ENCODE measurements around the gene OLAH.

OLAH gene

GRCh38 chr10:15037691-15038090 lies 6.1 kb upstream of the OLAH start:
- WGBS, 2 experiments (ENCODE audit: insufficient coverage in 2 of 2), result 91 to 94% methylated on average over 3 to 4 of the region's 4 CpGs
- Histone ChIP-seq H3K27ac (ENCODE audit: low read depth, low read length, severe bottlenecking) (no peak overlapping the region), H3K9me3 (ENCODE audit: control insufficient read depth, low read length) (peaks cover 4% of the 10 kb centered on the region), H3K36me3 (ENCODE audit: control insufficient read depth, insufficient read depth, low read length) (no peaks in the 10 kb centered on the region), H3K4me1 (ENCODE audit: control insufficient read depth, insufficient read depth, low read length, poor library complexity, severe bottlenecking) (no peaks in the 10 kb centered on the region), H3K4me3 (ENCODE audit: extremely low read depth, insufficient read depth, low read length, poor library complexity, severe bottlenecking) (no peak overlapping the region)

- H3K9me3 ChIP-seq (ENCODE audit: control insufficient read depth, low read length), result peaks cover 4% of the 10 kb centered on the region
- no peaks in the 10 kb centered on the region for H3K4me1 ChIP-seq (ENCODE audit: control insufficient read depth, insufficient read depth, low read length, poor library complexity, severe bottlenecking)
- no peak overlapping the region for H3K27ac ChIP-seq (ENCODE audit: low read depth, low read length, severe bottlenecking)
- H3K4me3 ChIP-seq (ENCODE audit: extremely low read depth, insufficient read depth, low read length, poor library complexity, severe bottlenecking), result no peak overlapping the region
- no peaks in the 10 kb centered on the region for H3K36me3 ChIP-seq (ENCODE audit: control insufficient read depth, insufficient read depth, low read length)
- WGBS, 2 experiments (ENCODE audit: insufficient coverage in 2 of 2), result 89 to 92% methylated on average over 6 to 7 of the region's 10 CpGs
Observed at GRCh38 chr10:15038416-15038815, 5.3 kb upstream of the OLAH start.

- H3K27ac ChIP-seq (ENCODE audit: low read depth, low read length, severe bottlenecking), result no peak overlapping the region
- no peaks in the 10 kb centered on the region for H3K36me3 ChIP-seq (ENCODE audit: control insufficient read depth, insufficient read depth, low read length)
- H3K4me3 ChIP-seq (ENCODE audit: extremely low read depth, insufficient read depth, low read length, poor library complexity, severe bottlenecking), result no peak overlapping the region
- 78 to 100% methylated on average over 1 of the region's 1 CpG for WGBS, 2 experiments (ENCODE audit: insufficient coverage in 2 of 2)
- no peaks in the 10 kb centered on the region for H3K9me3 ChIP-seq (ENCODE audit: control insufficient read depth, low read length)
- H3K4me1 ChIP-seq (ENCODE audit: control insufficient read depth, insufficient read depth, low read length, poor library complexity, severe bottlenecking), result no peaks in the 10 kb centered on the region
Observed at GRCh38 chr10:15045380-15045779, 1.6 kb downstream of the OLAH start.

- H3K36me3 ChIP-seq (ENCODE audit: control insufficient read depth, insufficient read depth, low read length), result no peaks in the 10 kb centered on the region
- 84% methylated on average over 3 of the region's 5 CpGs; no CpG with 5 or more reads in 1 of the 2 experiments for WGBS, 2 experiments (ENCODE audit: insufficient coverage in 2 of 2)
- no peak overlapping the region for H3K27ac ChIP-seq (ENCODE audit: low read depth, low read length, severe bottlenecking)
- no peaks in the 10 kb centered on the region for H3K4me1 ChIP-seq (ENCODE audit: control insufficient read depth, insufficient read depth, low read length, poor library complexity, severe bottlenecking)
- H3K9me3 ChIP-seq (ENCODE audit: control insufficient read depth, low read length), result no peaks in the 10 kb centered on the region
- H3K4me3 ChIP-seq (ENCODE audit: extremely low read depth, insufficient read depth, low read length, poor library complexity, severe bottlenecking), result no peak overlapping the region
Observed at GRCh38 chr10:15046626-15047025, 2.9 kb downstream of the OLAH start.

GRCh38 chr10:15049533-15049932 lies 5.8 kb downstream of the OLAH start:
- Histone ChIP-seq H3K9me3 (ENCODE audit: control insufficient read depth, low read length) (no peaks in the 10 kb centered on the region), H3K36me3 (ENCODE audit: control insufficient read depth, insufficient read depth, low read length) (no peaks in the 10 kb centered on the region), H3K27ac (ENCODE audit: low read depth, low read length, severe bottlenecking) (no peak overlapping the region), H3K4me1 (ENCODE audit: control insufficient read depth, insufficient read depth, low read length, poor library complexity, severe bottlenecking) (no peaks in the 10 kb centered on the region), H3K4me3 (ENCODE audit: extremely low read depth, insufficient read depth, low read length, poor library complexity, severe bottlenecking) (no peak overlapping the region)

GRCh38 chr10:15052121-15052520 lies 8.4 kb downstream of the OLAH start:
- Histone ChIP-seq H3K36me3 (ENCODE audit: control insufficient read depth, insufficient read depth, low read length) (no peaks in the 10 kb centered on the region), H3K9me3 (ENCODE audit: control insufficient read depth, low read length) (no peaks in the 10 kb centered on the region), H3K4me3 (ENCODE audit: extremely low read depth, insufficient read depth, low read length, poor library complexity, severe bottlenecking) (no peak overlapping the region), H3K4me1 (ENCODE audit: control insufficient read depth, insufficient read depth, low read length, poor library complexity, severe bottlenecking) (no peaks in the 10 kb centered on the region), H3K27ac (ENCODE audit: low read depth, low read length, severe bottlenecking) (no peak overlapping the region)
- 86 to 97% methylated on average over 7 of the region's 7 CpGs for WGBS, 2 experiments (ENCODE audit: insufficient coverage in 2 of 2)

GRCh38 chr10:15053061-15053460 lies 9.3 kb downstream of the OLAH start:
- 88 to 100% methylated on average over 1 to 2 of the region's 3 CpGs for WGBS, 2 experiments (ENCODE audit: insufficient coverage in 2 of 2)

GRCh38 chr10:15058689-15059088 lies 14.9 kb downstream of the OLAH start:
- no peak overlapping the region for H3K4me3 ChIP-seq (ENCODE audit: extremely low read depth, insufficient read depth, low read length, poor library complexity, severe bottlenecking)
- peaks cover 3% of the 10 kb centered on the region for H3K9me3 ChIP-seq (ENCODE audit: control insufficient read depth, low read length)
- no peaks in the 10 kb centered on the region for H3K36me3 ChIP-seq (ENCODE audit: control insufficient read depth, insufficient read depth, low read length)
- no CpG with 5 or more reads among the region's 1 CpG for WGBS, 2 experiments (ENCODE audit: insufficient coverage in 2 of 2)
- no peaks in the 10 kb centered on the region for H3K4me1 ChIP-seq (ENCODE audit: control insufficient read depth, insufficient read depth, low read length, poor library complexity, severe bottlenecking)
- no peak overlapping the region for H3K27ac ChIP-seq (ENCODE audit: low read depth, low read length, severe bottlenecking)

More at GRCh38 chr10:15053061-15053460, 9.3 kb downstream of the OLAH start:
- Histone ChIP-seq H3K27ac (ENCODE audit: low read depth, low read length, severe bottlenecking) (no peak overlapping the region), H3K4me1 (ENCODE audit: control insufficient read depth, insufficient read depth, low read length, poor library complexity, severe bottlenecking) (no peaks in the 10 kb centered on the region), H3K4me3 (ENCODE audit: extremely low read depth, insufficient read depth, low read length, poor library complexity, severe bottlenecking) (no peak overlapping the region), H3K36me3 (ENCODE audit: control insufficient read depth, insufficient read depth, low read length) (no peaks in the 10 kb centered on the region), H3K9me3 (ENCODE audit: control insufficient read depth, low read length) (no peaks in the 10 kb centered on the region)

GRCh38 chr10:15059914-15060313 lies 16.2 kb downstream of the OLAH start:
- 69 to 79% methylated on average over 1 to 2 of the region's 4 CpGs for WGBS, 2 experiments (ENCODE audit: insufficient coverage in 2 of 2)

GRCh38 chr10:15060638-15061037 lies 16.9 kb downstream of the OLAH start:
- WGBS, 2 experiments (ENCODE audit: insufficient coverage in 2 of 2), result 89 to 93% methylated on average over 1 to 2 of the region's 2 CpGs
- H3K9me3 ChIP-seq (ENCODE audit: control insufficient read depth, low read length), result peaks cover 3% of the 10 kb centered on the region
- no peaks in the 10 kb centered on the region for H3K36me3 ChIP-seq (ENCODE audit: control insufficient read depth, insufficient read depth, low read length)
- H3K4me3 ChIP-seq (ENCODE audit: extremely low read depth, insufficient read depth, low read length, poor library complexity, severe bottlenecking), result no peak overlapping the region
- H3K27ac ChIP-seq (ENCODE audit: low read depth, low read length, severe bottlenecking), result no peak overlapping the region
- no peaks in the 10 kb centered on the region for H3K4me1 ChIP-seq (ENCODE audit: control insufficient read depth, insufficient read depth, low read length, poor library complexity, severe bottlenecking)

More at GRCh38 chr10:15059914-15060313, 16.2 kb downstream of the OLAH start:
- H3K27ac ChIP-seq (ENCODE audit: low read depth, low read length, severe bottlenecking), result no peak overlapping the region
- peaks cover 3% of the 10 kb centered on the region for H3K9me3 ChIP-seq (ENCODE audit: control insufficient read depth, low read length)
- H3K4me1 ChIP-seq (ENCODE audit: control insufficient read depth, insufficient read depth, low read length, poor library complexity, severe bottlenecking), result no peaks in the 10 kb centered on the region
- H3K36me3 ChIP-seq (ENCODE audit: control insufficient read depth, insufficient read depth, low read length), result no peaks in the 10 kb centered on the region
- no peak overlapping the region for H3K4me3 ChIP-seq (ENCODE audit: extremely low read depth, insufficient read depth, low read length, poor library complexity, severe bottlenecking)

- no peak overlapping the region for H3K27ac ChIP-seq (ENCODE audit: low read depth, low read length, severe bottlenecking)
- no peaks in the 10 kb centered on the region for H3K36me3 ChIP-seq (ENCODE audit: control insufficient read depth, insufficient read depth, low read length)
- no peaks in the 10 kb centered on the region for H3K4me1 ChIP-seq (ENCODE audit: control insufficient read depth, insufficient read depth, low read length, poor library complexity, severe bottlenecking)
- no peak overlapping the region for H3K4me3 ChIP-seq (ENCODE audit: extremely low read depth, insufficient read depth, low read length, poor library complexity, severe bottlenecking)
- peaks cover 7% of the 10 kb centered on the region for H3K9me3 ChIP-seq (ENCODE audit: control insufficient read depth, low read length)
- WGBS, 2 experiments (ENCODE audit: insufficient coverage in 2 of 2), result 87 to 90% methylated on average over 2 to 4 of the region's 5 CpGs
Observed at GRCh38 chr10:15067154-15067553, 23.4 kb downstream of the OLAH start.

All from mesodermal cell (in vitro differentiated cells).